Mesendoderm (in vitro differentiated cells): ENCODE data around the gene SNX25.
"Not testable (repeated sequence)": the region's sequence is repeated elsewhere in the genome, so short reads cannot be mapped to it uniquely, and the experiment has no call there.

Experiments used
- DNase-seq: peaks from one replicate; pipeline ENCODE4 v3.0.0; 2013
- H2AK5ac ChIP-seq: 2 replicates; pipeline ENCODE4 v1.6.1; 2013; ENCODE audit warnings: low read length, inconsistent platforms
- H2BK120ac ChIP-seq: 2 replicates; pipeline ENCODE4 v1.6.1; 2013; ENCODE audit warnings: low read depth, mild to moderate bottlenecking, low read length, moderate library complexity, mixed read lengths
- H2BK15ac ChIP-seq: replicated peaks from 2 replicates; pipeline ENCODE4 v1.6.1; 2013; ENCODE audit warnings: low read depth, mild to moderate bottlenecking, moderate library complexity
- H2BK5ac ChIP-seq: 2 replicates; pipeline ENCODE4 v1.6.1; 2013; ENCODE audit warnings: low read length, inconsistent platforms
- H3K18ac ChIP-seq: 2 replicates; pipeline ENCODE4 v1.6.1; 2013; ENCODE audit warnings: mild to moderate bottlenecking, low read length, mixed read lengths
- H3K23ac ChIP-seq: one replicate; pipeline ENCODE4 v1.6.1; 2013; ENCODE audit warnings: low read length
- H3K27ac ChIP-seq: 2 replicates; pipeline ENCODE4 v1.5.1; 2013; ENCODE audit warnings: low read depth, mild to moderate bottlenecking, inconsistent platforms, low read length, moderate library complexity
- H3K27me3 ChIP-seq: 2 replicates; pipeline ENCODE4 v1.6.1; 2013; ENCODE audit warnings: low read length, control low read depth, mild to moderate bottlenecking, inconsistent platforms; ENCODE audit not compliant: insufficient read depth, poor library complexity
- H3K36me3 ChIP-seq: 2 replicates; pipeline ENCODE4 v1.6.1; 2013; ENCODE audit warnings: low read length, inconsistent platforms; ENCODE audit not compliant: control insufficient read depth, insufficient read depth
- H3K4ac ChIP-seq: one replicate; pipeline ENCODE4 v1.6.1; 2013; ENCODE audit warnings: low read depth, mild to moderate bottlenecking, low read length, moderate library complexity
- H3K4me1 ChIP-seq: 2 replicates; pipeline ENCODE4 v1.6.1; 2013; ENCODE audit warnings: low read depth, low read length, inconsistent platforms; ENCODE audit not compliant: control insufficient read depth
- H3K4me2 ChIP-seq: 2 replicates; pipeline ENCODE4 v1.6.1; 2013; ENCODE audit warnings: low read length
- H3K4me3 ChIP-seq: 2 replicates; pipeline ENCODE4 v1.5.1; 2013; ENCODE audit warnings: mild to moderate bottlenecking, low read length
- H3K56ac ChIP-seq: one replicate; pipeline ENCODE4 v1.6.1; 2013; ENCODE audit warnings: low read length
- H3K79me1 ChIP-seq: 2 replicates; pipeline ENCODE4 v1.6.1; 2013; ENCODE audit warnings: low read length, inconsistent platforms
- H3K79me2 ChIP-seq: 2 replicates; pipeline ENCODE4 v1.6.1; 2013; ENCODE audit warnings: mild to moderate bottlenecking, low read length; ENCODE audit not compliant: control insufficient read depth, insufficient read depth
- H3K9ac ChIP-seq: 2 replicates; pipeline ENCODE4 v1.6.1; 2013; ENCODE audit warnings: low read length, inconsistent platforms
- H4K5ac ChIP-seq: one replicate; pipeline ENCODE4 v1.6.1; 2013; ENCODE audit warnings: low read length
- H4K8ac ChIP-seq: one replicate; pipeline ENCODE4 v1.6.1; 2013; ENCODE audit warnings: low read depth, mild to moderate bottlenecking, control low read depth, low read length, moderate library complexity
- WGBS: extraction: QIAGEN DNeasy Blood & Tissue Kit; methylation state at CpG from one replicate; pipeline ENCODE4 v1.1.7; 2013; ENCODE audit warnings: low lambda C conversion rate, missing lambda C conversion rate; ENCODE audit not compliant: insufficient coverage; ENCODE audit errors: extremely low coverage; 5-methylcytosine and 5-hydroxymethylcytosine counted together

Gene SNX25

GRCh38 chr4:185207466-185207865 lies 1.9 kb upstream of the SNX25 start:
- peak; percentile 56 for DNase-seq
- no peak overlapping the region for H3K4me2 ChIP-seq
- H3K27ac ChIP-seq = no peak overlapping the region
- no peaks in the 10 kb centered on the region for H3K27me3 ChIP-seq
- no peak overlapping the region for H3K56ac ChIP-seq
- H3K36me3 ChIP-seq = no peaks in the 10 kb centered on the region
- H3K79me2 ChIP-seq = peaks cover 11% of the 10 kb centered on the region
- no peak overlapping the region for H3K4me3 ChIP-seq
- H3K9ac ChIP-seq = no peak overlapping the region
- WGBS = no CpG with 5 or more reads among the region's 5 CpGs
- no peak overlapping the region for H4K8ac ChIP-seq
- no peak overlapping the region for H2AK5ac ChIP-seq
- H3K4me1 ChIP-seq = peaks cover 4% of the 10 kb centered on the region
- H2BK15ac ChIP-seq = no peak overlapping the region
- H2BK5ac ChIP-seq = no peak overlapping the region
- H3K4ac ChIP-seq = no peak overlapping the region
- H2BK120ac ChIP-seq = no peak overlapping the region
- H3K23ac ChIP-seq = no peak overlapping the region
- no peak overlapping the region for H4K5ac ChIP-seq
- peaks cover 3% of the 10 kb centered on the region for H3K79me1 ChIP-seq
- no peak overlapping the region for H3K18ac ChIP-seq

GRCh38 chr4:185209852-185210101 lies 379 bp downstream of the SNX25 start:
- not testable (repeated sequence) for H2BK120ac ChIP-seq, H2BK15ac ChIP-seq, H3K4me2 ChIP-seq, H2AK5ac ChIP-seq, H4K5ac ChIP-seq, DNase-seq, H3K36me3 ChIP-seq, H4K8ac ChIP-seq, H3K27me3 ChIP-seq, H2BK5ac ChIP-seq, H3K23ac ChIP-seq, H3K79me1 ChIP-seq
- H3K9ac ChIP-seq = peak overlapping the region; percentile 93
- WGBS = no CpG with 5 or more reads among the region's 39 CpGs
- peak overlapping the region; percentile 96 for H3K4me3 ChIP-seq
- H3K27ac ChIP-seq = peak overlapping the region; percentile 75
- H3K4ac ChIP-seq = peak overlapping the region; percentile 25
- peak overlapping the region; percentile 83 for H3K18ac ChIP-seq
- H3K56ac ChIP-seq = peak overlapping the region; percentile 99
- H3K79me2 ChIP-seq = peaks cover 22% of the 10 kb centered on the region
- peaks cover 14% of the 10 kb centered on the region for H3K4me1 ChIP-seq

- Histone ChIP-seq H2BK120ac (no peak overlapping the region), H3K56ac (peak overlapping the region; percentile 99), H3K4me1 (peaks cover 16% of the 10 kb centered on the region), H3K23ac (no peak overlapping the region), H3K36me3 (no peaks in the 10 kb centered on the region), H3K9ac (peak overlapping the region; percentile 93), H3K4me2 (peak overlapping the region; percentile 3), H3K27ac (peak overlapping the region; percentile 75), H4K8ac (no peak overlapping the region), H3K79me1 (peaks cover 3% of the 10 kb centered on the region), H3K4me3 (peak overlapping the region; percentile 96), H2BK5ac (peak overlapping the region; percentile 85), H4K5ac (no peak overlapping the region), H2AK5ac (no peak overlapping the region), H2BK15ac (no peak overlapping the region), H3K18ac (peak overlapping the region; percentile 83), H3K27me3 (no peaks in the 10 kb centered on the region), H3K4ac (peak overlapping the region; percentile 25), H3K79me2 (peaks cover 24% of the 10 kb centered on the region)
- no CpG with 5 or more reads among the region's 84 CpGs for WGBS
- DNase-seq = peak; percentile 80
Observed at GRCh38 chr4:185210102-185210981, 944 bp downstream of the SNX25 start.

- Histone ChIP-seq H3K4me3 (peak overlapping the region; percentile 96), H3K79me1 (peaks cover 3% of the 10 kb centered on the region), H3K4ac (peak overlapping the region; percentile 44), H2BK5ac (peak overlapping the region; percentile 17), H3K36me3 (no peaks in the 10 kb centered on the region), H3K79me2 (peaks cover 27% of the 10 kb centered on the region), H3K4me1 (peaks cover 16% of the 10 kb centered on the region), H3K23ac (no peak overlapping the region), H3K27me3 (no peaks in the 10 kb centered on the region), H3K27ac (peak overlapping the region; percentile 75), H3K56ac (peak overlapping the region; percentile 99), H3K9ac (peak overlapping the region; percentile 93), H2BK120ac (no peak overlapping the region), H4K8ac (no peak overlapping the region), H3K18ac (peak overlapping the region; percentile 51), H3K4me2 (peak overlapping the region; percentile 3), H4K5ac (no peak overlapping the region), H2AK5ac (no peak overlapping the region), H2BK15ac (no peak overlapping the region)
- peak; percentile 66 for DNase-seq
- WGBS = no CpG with 5 or more reads among the region's 5 CpGs
Observed at GRCh38 chr4:185211035-185211434, 1.6 kb downstream of the SNX25 start.

GRCh38 chr4:185211641-185212040 lies 2.2 kb downstream of the SNX25 start:
- peak overlapping the region; percentile 93 for H3K9ac ChIP-seq
- no peak overlapping the region for H4K8ac ChIP-seq
- H2BK5ac ChIP-seq = peak overlapping the region; percentile 30
- H3K4ac ChIP-seq = no peak overlapping the region
- peak overlapping the region; percentile 3 for H3K4me2 ChIP-seq
- H3K4me1 ChIP-seq = peaks cover 16% of the 10 kb centered on the region
- H2AK5ac ChIP-seq = no peak overlapping the region
- no CpG with 5 or more reads among the region's 2 CpGs for WGBS
- H2BK15ac ChIP-seq = no peak overlapping the region
- no peak overlapping the region for H4K5ac ChIP-seq
- H3K23ac ChIP-seq = no peak overlapping the region
- peaks cover 27% of the 10 kb centered on the region for H3K79me2 ChIP-seq
- peak overlapping the region; percentile 17 for H3K27ac ChIP-seq
- peaks cover 3% of the 10 kb centered on the region for H3K79me1 ChIP-seq
- H3K27me3 ChIP-seq = no peaks in the 10 kb centered on the region
- H3K18ac ChIP-seq = no peak overlapping the region
- DNase-seq = peak; percentile 57
- no peaks in the 10 kb centered on the region for H3K36me3 ChIP-seq
- H2BK120ac ChIP-seq = no peak overlapping the region
- H3K56ac ChIP-seq = peak overlapping the region; percentile 99
- H3K4me3 ChIP-seq = peak overlapping the region; percentile 96
